Tibial artery (tissue), 4 donors: ENCODE results near the gene MRM1.

ENCODE experiments used
- DNase-seq, 2 donors: peaks; one replicate each; pipeline ENCODE4 v3.0.0-alpha.2; 2019
- H3K27ac ChIP-seq, 2 donors: fragments of 200-600 bp; sonication (generic) in 1 of 2; 1 replicate in 1 of 2; 2 replicates in 1 of 2; pipeline ENCODE4 v1.5.1; 2018 to 2019; ENCODE audit warnings: mild to moderate bottlenecking in 1 of 2
- H3K27me3 ChIP-seq, 2 donors: fragments of 200-600 bp; sonication (generic) in 1 of 2; one replicate each; pipeline versions ENCODE4 v1.5.1 to v1.6.0; 2016 to 2019
- H3K36me3 ChIP-seq, 3 donors: fragments of 200-600 bp; sonication (generic) in 2 of 3; one replicate each; pipeline ENCODE4 v1.5.1; 2016 to 2019; ENCODE audit warnings: mild to moderate bottlenecking in 2 of 3
- H3K4me1 ChIP-seq, 4 donors: fragments of 200-600 bp; sonication (generic) in 2 of 4; 1 replicate in 3 of 4; 2 replicates in 1 of 4; pipeline ENCODE4 v1.5.1; 2016 to 2019
- H3K4me3 ChIP-seq, 2 donors: fragments of 200-600 bp; sonication (generic) in 1 of 2; 1 replicate in 1 of 2; 2 replicates in 1 of 2; pipeline ENCODE4 v1.5.1; 2018 to 2019; ENCODE audit warnings: mild to moderate bottlenecking in 2 of 2
- H3K9me3 ChIP-seq, 3 donors: fragments of 200-600 bp; sonication (generic) in 1 of 3; one replicate each; pipeline ENCODE4 v1.5.1; 2016 to 2019
- intact Hi-C: fragments of 100-400 bp; cut with DNase I; formaldehyde crosslinking; loops from one replicate; pipeline ENCODE4 v1.15.0; 2023; ENCODE audit warnings: low total_unique reads
- TF ChIP-seq, protein P1 (sequence below), 2 experiments: fragments of 200-600 bp in 1 of 2; fragments of 450-650 bp in 1 of 2; IDR thresholded peaks; one replicate each; pipeline ENCODE4 v1.5.1; 2017 to 2019; ENCODE audit warnings: antibody characterized with exemption in 2 of 2, mild to moderate bottlenecking in 1 of 2, moderate library complexity in 1 of 2

The MRM1 gene

DNA sequence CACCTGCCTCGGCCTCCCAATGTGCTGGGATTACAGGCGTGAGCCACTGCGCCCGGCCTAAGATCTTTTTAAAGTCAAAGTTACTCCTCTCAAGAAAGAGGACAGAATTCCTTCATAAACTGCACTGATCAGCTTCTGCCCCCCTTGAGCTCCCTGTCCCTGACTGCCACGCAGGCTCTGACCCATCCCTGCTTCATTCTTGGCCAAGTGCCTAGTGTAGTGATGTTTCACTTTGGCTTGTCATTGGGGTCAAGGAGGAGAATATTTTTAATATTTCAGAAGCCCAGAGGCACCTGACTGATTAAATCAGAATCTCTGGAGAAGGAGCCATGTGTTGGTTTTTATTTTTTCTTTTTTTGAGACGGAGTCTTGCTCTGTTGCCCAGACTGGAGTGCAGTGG is 9.1 kb downstream of the MRM1 start:
- no peaks in the 10 kb centered on the region for H3K36me3 ChIP-seq
- H3K4me1 ChIP-seq = peaks cover 0 to 10% (median 5%) of the 10 kb centered on the region in 4 donors
- H3K27ac ChIP-seq = no peak overlapping the region
- intact Hi-C loops = no loop called here
- no peak for DNase-seq
- H3K4me3 ChIP-seq = no peak overlapping the region
- peaks cover 0 to 24% of the 10 kb centered on the region in 2 donors for H3K27me3 ChIP-seq
- TF ChIP-seq, protein P1, sequence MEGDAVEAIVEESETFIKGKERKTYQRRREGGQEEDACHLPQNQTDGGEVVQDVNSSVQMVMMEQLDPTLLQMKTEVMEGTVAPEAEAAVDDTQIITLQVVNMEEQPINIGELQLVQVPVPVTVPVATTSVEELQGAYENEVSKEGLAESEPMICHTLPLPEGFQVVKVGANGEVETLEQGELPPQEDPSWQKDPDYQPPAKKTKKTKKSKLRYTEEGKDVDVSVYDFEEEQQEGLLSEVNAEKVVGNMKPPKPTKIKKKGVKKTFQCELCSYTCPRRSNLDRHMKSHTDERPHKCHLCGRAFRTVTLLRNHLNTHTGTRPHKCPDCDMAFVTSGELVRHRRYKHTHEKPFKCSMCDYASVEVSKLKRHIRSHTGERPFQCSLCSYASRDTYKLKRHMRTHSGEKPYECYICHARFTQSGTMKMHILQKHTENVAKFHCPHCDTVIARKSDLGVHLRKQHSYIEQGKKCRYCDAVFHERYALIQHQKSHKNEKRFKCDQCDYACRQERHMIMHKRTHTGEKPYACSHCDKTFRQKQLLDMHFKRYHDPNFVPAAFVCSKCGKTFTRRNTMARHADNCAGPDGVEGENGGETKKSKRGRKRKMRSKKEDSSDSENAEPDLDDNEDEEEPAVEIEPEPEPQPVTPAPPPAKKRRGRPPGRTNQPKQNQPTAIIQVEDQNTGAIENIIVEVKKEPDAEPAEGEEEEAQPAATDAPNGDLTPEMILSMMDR (IDR thresholded peaks at IDR 0.05) = no peak
- H3K9me3 ChIP-seq = no peaks in the 10 kb centered on the region

DNA sequence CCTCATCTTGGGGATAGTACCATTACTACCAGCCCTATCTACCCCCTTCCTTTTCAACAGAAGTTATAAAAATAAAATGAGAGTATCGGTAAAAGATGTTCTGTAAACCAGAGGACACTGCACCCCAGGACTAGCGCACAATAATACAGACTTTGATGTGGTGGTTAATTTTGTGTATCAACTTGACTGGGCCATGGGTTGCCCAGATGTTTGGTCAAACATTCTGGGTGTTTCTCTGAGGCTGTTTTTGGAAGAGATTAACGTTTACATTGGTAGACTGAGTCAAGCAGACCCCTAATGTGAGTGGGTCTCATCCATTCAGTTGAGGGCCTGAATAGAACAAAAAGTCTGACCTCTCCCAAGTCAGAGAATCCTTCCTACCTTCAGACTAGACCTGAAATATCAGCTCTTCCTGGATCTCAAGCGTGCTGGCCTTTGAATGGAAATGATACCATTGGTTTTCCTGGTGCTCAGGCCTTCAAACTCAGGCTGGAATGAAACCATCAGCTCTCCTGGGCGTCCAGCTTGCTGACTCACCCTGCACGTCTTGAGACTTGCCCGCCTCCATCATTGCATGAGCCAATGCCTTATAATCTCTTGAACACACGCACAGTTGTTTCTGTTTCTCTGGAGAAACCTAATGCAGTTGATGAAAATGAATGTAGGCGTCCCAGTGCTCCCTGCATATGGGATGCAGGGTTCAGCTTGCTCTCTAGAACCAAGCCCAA is 10.1 kb downstream of the MRM1 start:
- intact Hi-C loops = no loop called here
- Histone ChIP-seq H3K9me3 (no peaks in the 10 kb centered on the region), H3K27me3 (peaks cover 0 to 29% of the 10 kb centered on the region in 2 donors), H3K27ac (no peak overlapping the region), H3K36me3 (no peaks in the 10 kb centered on the region), H3K4me1 (peaks cover 0 to 10% (median 5%) of the 10 kb centered on the region in 4 donors), H3K4me3 (no peak overlapping the region)
- no peak for DNase-seq
- TF ChIP-seq, protein P1 (IDR thresholded peaks at IDR 0.05) = no peak

DNA sequence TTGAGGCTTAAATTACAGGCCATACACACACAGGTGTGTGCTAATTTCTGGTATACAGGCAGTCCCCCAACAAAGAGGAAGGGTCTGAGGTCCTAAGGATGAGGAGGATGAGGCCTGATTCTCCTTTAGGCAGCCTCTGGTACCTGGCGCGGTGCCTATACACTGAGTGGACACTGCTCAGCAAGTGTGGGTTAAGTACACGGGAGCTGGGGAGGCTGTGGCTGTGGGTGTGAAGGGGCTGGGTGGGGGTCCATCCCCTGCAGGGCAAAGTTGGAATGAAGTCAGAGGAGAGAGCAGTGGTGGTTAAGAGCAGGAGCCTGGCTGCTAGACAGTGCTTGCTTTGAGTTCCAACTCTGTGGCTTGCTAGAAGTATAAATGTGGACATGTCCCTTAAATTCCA is 10.9 kb downstream of the MRM1 start:
- TF ChIP-seq, protein P1 (IDR thresholded peaks at IDR 0.05) = no peak
- Histone ChIP-seq H3K9me3 (no peaks in the 10 kb centered on the region), H3K4me1 (peaks cover 0 to 10% (median 5%) of the 10 kb centered on the region in 4 donors), H3K36me3 (no peaks in the 10 kb centered on the region), H3K4me3 (no peak overlapping the region), H3K27ac (no peak overlapping the region), H3K27me3 (peaks cover 0 to 35% of the 10 kb centered on the region in 2 donors)
- DNase-seq = no peak
- intact Hi-C loops = no loop called here

DNA sequence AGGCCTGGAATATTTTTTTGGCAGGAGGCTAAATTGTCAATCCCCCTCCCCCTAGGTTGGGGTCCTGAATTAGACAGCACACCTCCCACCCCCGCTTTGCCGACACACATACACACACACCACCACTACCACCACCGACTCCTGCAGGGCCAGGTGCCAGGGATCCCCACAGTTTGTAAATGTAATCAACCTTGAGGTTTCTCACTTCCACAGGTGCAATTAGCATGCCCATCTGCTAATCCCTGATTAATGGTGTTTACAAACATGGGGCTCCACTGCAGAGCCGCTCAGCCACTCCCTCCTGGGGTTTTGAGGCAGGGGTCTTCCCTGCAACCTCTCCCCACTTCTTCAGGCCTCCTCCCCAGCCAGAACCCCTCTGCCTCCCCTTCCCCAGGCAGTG is 11.8 kb downstream of the MRM1 start:
- Histone ChIP-seq H3K9me3 (no peaks in the 10 kb centered on the region), H3K27ac (no peak overlapping the region), H3K4me1 (peaks cover 0 to 10% (median 5%) of the 10 kb centered on the region in 4 donors), H3K4me3 (no peak overlapping the region), H3K27me3 (peaks cover 0 to 43% of the 10 kb centered on the region in 2 donors), H3K36me3 (no peaks in the 10 kb centered on the region)
- TF ChIP-seq, protein P1 (IDR thresholded peaks at IDR 0.05) = no peak
- DNase-seq = no peak
- intact Hi-C loops = no loop called here

DNA sequence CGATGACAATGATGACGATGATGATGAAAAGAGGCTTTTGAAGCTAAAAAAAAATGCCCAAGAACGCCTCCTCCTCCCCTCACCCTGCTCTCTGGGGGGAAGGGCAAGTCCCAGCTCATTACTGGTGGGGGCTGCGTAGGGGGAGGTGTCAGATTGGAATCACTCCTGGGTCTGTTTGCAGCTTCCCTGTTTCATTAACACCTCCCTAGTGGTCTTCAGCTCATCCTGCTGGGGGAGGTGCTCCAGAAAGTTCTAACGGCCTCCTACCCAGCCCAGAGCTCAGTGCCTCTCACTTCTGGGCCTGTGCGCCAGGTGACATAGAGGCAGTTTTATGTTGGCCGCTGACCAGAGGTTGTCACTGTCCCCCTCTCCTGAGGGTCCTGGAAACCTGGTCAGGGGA is 12.7 kb downstream of the MRM1 start:
- H3K4me1 ChIP-seq = peaks cover 0 to 3% (median under 1%) of the 10 kb centered on the region in 4 donors
- no peak for DNase-seq
- H3K27ac ChIP-seq = no peak overlapping the region
- H3K27me3 ChIP-seq = peaks cover 0 to 46% of the 10 kb centered on the region in 2 donors
- H3K36me3 ChIP-seq = no peaks in the 10 kb centered on the region
- intact Hi-C loops = no loop called here
- TF ChIP-seq, protein P1 (IDR thresholded peaks at IDR 0.05) = no peak
- no peak overlapping the region for H3K4me3 ChIP-seq
- no peaks in the 10 kb centered on the region for H3K9me3 ChIP-seq
